Keratinocyte (primary cell): Measurements from ENCODE around the gene OSBPL1A. TPM values are rescaled to one million over a fixed set of nuclear protein-coding genes. Genes with fewer than 3 reads are reported as not detected.

Experiments used
- DNase-seq: peaks from one replicate; pipeline ENCODE4 v3.0.0-alpha.2; 2011; ENCODE audit warnings: low read depth, missing footprints, low spot score
- FAIRE-seq: peaks from 2 replicates; lab custom pipeline; 2011; peaks lifted over from hg19 to GRCh38; lab: Jason Lieb, UNC
- H2AFZ ChIP-seq: 2 replicates; pipeline ENCODE4 v1.6.0; 2012; ENCODE audit warnings: low read length, control low read depth, inconsistent platforms; ENCODE audit not compliant: control insufficient read depth
- H3K27ac ChIP-seq: 2 replicates; pipeline ENCODE4 v1.5.1; 2011; ENCODE audit warnings: low read length; ENCODE audit not compliant: control insufficient read depth, insufficient read depth
- H3K27me3 ChIP-seq: 3 replicates; pipeline ENCODE4 v1.6.0; 2011; ENCODE audit warnings: low read length; ENCODE audit not compliant: control insufficient read depth, insufficient read depth; ENCODE audit errors: extremely low read depth
- H3K36me3 ChIP-seq, 2 experiments: 2 replicates in 1 of 2; 3 replicates in 1 of 2; pipeline ENCODE4 v1.5.1; 2011; ENCODE audit warnings: low read length in 2 of 2, mild to moderate bottlenecking in 1 of 2; ENCODE audit not compliant: control insufficient read depth in 2 of 2, insufficient read depth in 2 of 2; ENCODE audit errors: extremely low read depth in 1 of 2
- H3K4me1 ChIP-seq: 3 replicates; pipeline ENCODE4 v1.5.1; 2011; ENCODE audit warnings: low read length; ENCODE audit not compliant: control insufficient read depth, insufficient read depth; ENCODE audit errors: extremely low read depth
- H3K4me2 ChIP-seq: 3 replicates; pipeline ENCODE4 v1.6.0; 2011; ENCODE audit warnings: low read depth, low read length; ENCODE audit not compliant: control insufficient read depth, insufficient read depth; ENCODE audit errors: extremely low read depth
- H3K4me3 ChIP-seq, 3 experiments: fragments of 200-600 bp in 1 of 3; sonication (generic) in 1 of 3; 2 replicates in 2 of 3; 3 replicates in 1 of 3; pipeline ENCODE4 v1.5.1; 2011 to 2016; ENCODE audit warnings: low read length in 3 of 3, mild to moderate bottlenecking in 3 of 3, control low read depth in 2 of 3, inconsistent platforms in 1 of 3, low read depth in 1 of 3, mixed read lengths in 1 of 3, mixed run types in 1 of 3, moderate library complexity in 1 of 3; ENCODE audit not compliant: control insufficient read depth in 2 of 3, insufficient read depth in 2 of 3; ENCODE audit errors: extremely low read depth in 1 of 3
- H3K79me2 ChIP-seq: 2 replicates; pipeline ENCODE4 v1.6.0; 2012; ENCODE audit warnings: low read length; ENCODE audit not compliant: control insufficient read depth, insufficient read depth
- H3K9ac ChIP-seq: 3 replicates; pipeline ENCODE4 v1.6.0; 2011; ENCODE audit warnings: low read length; ENCODE audit not compliant: control insufficient read depth, insufficient read depth; ENCODE audit errors: extremely low read depth
- H3K9me1 ChIP-seq: 3 replicates; pipeline ENCODE4 v1.6.0; 2011; ENCODE audit warnings: low read length; ENCODE audit not compliant: control insufficient read depth, insufficient read depth; ENCODE audit errors: extremely low read depth
- H3K9me3 ChIP-seq: 2 replicates; pipeline ENCODE4 v1.5.1; 2012; ENCODE audit warnings: low read depth, low read length; ENCODE audit not compliant: control insufficient read depth
- H4K20me1 ChIP-seq: 3 replicates; pipeline ENCODE4 v1.6.0; 2011; ENCODE audit warnings: low read length; ENCODE audit not compliant: control insufficient read depth, insufficient read depth; ENCODE audit errors: extremely low read depth
- CTCF ChIP-seq, 3 experiments: IDR thresholded peaks in 1 of 3; conservative IDR thresholded peaks in 1 of 3; optimal IDR thresholded peaks in 1 of 3; 2 replicates in 2 of 3; 3 replicates in 1 of 3; pipeline versions ENCODE3 to v1.5.1; 2011; ENCODE audit warnings: low read length in 3 of 3, mild to moderate bottlenecking in 3 of 3, moderate library complexity in 2 of 3, control low read depth in 1 of 3, inconsistent platforms in 1 of 3; ENCODE audit not compliant: insufficient read depth in 2 of 3; ENCODE audit errors: extremely low read depth in 1 of 3
- EZH2 ChIP-seq: IDR thresholded peaks from one replicate; pipeline ENCODE4 v1.6.1; 2012; ENCODE audit warnings: inconsistent platforms, mild to moderate bottlenecking, low read length, moderate library complexity
- dilution Hi-C: fragments of 300-500 bp; cut with MboI; formaldehyde crosslinking; loops from one replicate; pipeline ENCODE4 v1.7.0; 2020; ENCODE audit warnings: low sequenced_read_pairs; ENCODE audit not compliant: extremely low pct_ligation_motif_present
- polyA minus RNA-seq, 3 experiments: library from RNA; depleted of rRNA, polyadenylated mRNA; stranded (reverse); fragments of >200 nt; gene quantifications; 1 replicate in 1 of 3; 2 replicates in 1 of 3; 3 replicates in 1 of 3; pipeline ENCODE4 v1.2.3, GENCODE V29; 2011
- polyA plus RNA-seq, 5 experiments: library from polyadenylated mRNA; depleted of rRNA in 3 of 5; stranded (reverse) in 3 of 5; stranded (forward) in 1 of 5; unstranded in 1 of 5; fragments of >200 nt; gene quantifications; 1 replicate in 1 of 5; 2 replicates in 3 of 5; 3 replicates in 1 of 5; pipeline versions ENCODE4 v1.2.1 to v1.2.3, GENCODE V29; 2011 to 2012; ENCODE audit warnings: missing spikeins in 2 of 5, low read depth in 1 of 5, low replicate concordance in 1 of 5

The OSBPL1A gene
- 16.0 to 26.2 TPM (median 17.7 TPM) in 3 replicates for polyA plus RNA-seq
- 148 TPM for polyA plus RNA-seq (2011; ENCODE audit: low read depth)
- polyA plus RNA-seq (2011; cell fraction: cytosol; rRNA removed) = 20.5 and 33.5 TPM in 2 replicates
- polyA plus RNA-seq (2011; cell fraction: nucleus; rRNA removed) = 19.3 and 20.9 TPM in 2 replicates
- polyA plus RNA-seq (2012; ENCODE audit: low replicate concordance) = 17.4 and 34.2 TPM in 2 replicates
- polyA minus RNA-seq = 14.0 to 28.3 TPM (median 27.6 TPM) in 3 replicates
- 19.6 TPM for polyA minus RNA-seq (2011; cell fraction: cytosol; rRNA and poly(A)+ RNA removed)
- polyA minus RNA-seq (2011; cell fraction: nucleus; rRNA and poly(A)+ RNA removed) = 12.1 and 18.3 TPM in 2 replicates

GRCh38 chr18:24397694-24398368 is at the start of gene OSBPL1A:
OSBPL1A (minus strand) TSS chr18:24397824; CDS start chr18:24377533, 20,291 bp downstream.
- H3K36me3 ChIP-seq = no peaks in the 10 kb centered on the region
- peak in 1 of 3 experiments; percentile 29 for TF ChIP-seq CTCF (optimal IDR thresholded peaks at IDR 0.05 in 1 of 3, IDR thresholded peaks at IDR 0.05 in 1 of 3, conservative IDR thresholded peaks at IDR 0.05 in 1 of 3; ENCODE audit: extremely low read depth in 1 of 3, insufficient read depth in 2 of 3, low read length in 3 of 3)
- TF ChIP-seq EZH2 = no peak

GRCh38 chr18:24446953-24447538 is 49.4 kb upstream of the OSBPL1A start:
- no peaks in the 10 kb centered on the region for H3K9me1 ChIP-seq
- no peaks in the 10 kb centered on the region for H3K79me2 ChIP-seq
- H3K9me3 ChIP-seq = no peaks in the 10 kb centered on the region
- H2AFZ ChIP-seq = no peak overlapping the region
- no peak overlapping the region for H3K27ac ChIP-seq
- DNase-seq = no peak
- FAIRE-seq = no peak
- H3K27me3 ChIP-seq = no peaks in the 10 kb centered on the region
- no peaks in the 10 kb centered on the region for H4K20me1 ChIP-seq
- no peak overlapping the region for H3K4me2 ChIP-seq
- H3K4me3 ChIP-seq = no peak overlapping the region
- no peaks in the 10 kb centered on the region for H3K4me1 ChIP-seq
- H3K9ac ChIP-seq = no peak overlapping the region
- dilution Hi-C loops = no loop called here
- TF ChIP-seq EZH2 (no peak), CTCF (optimal IDR thresholded peaks at IDR 0.05 in 1 of 3, IDR thresholded peaks at IDR 0.05 in 1 of 3, conservative IDR thresholded peaks at IDR 0.05 in 1 of 3; ENCODE audit: extremely low read depth in 1 of 3, insufficient read depth in 2 of 3, low read length in 3 of 3) (peak in 1 of 3 experiments; percentile 15)
- peaks cover 8 to 10% of the 10 kb centered on the region in 2 experiments for H3K36me3 ChIP-seq

More at GRCh38 chr18:24397694-24398368, at the start of gene OSBPL1A:
- FAIRE-seq = peak; percentile 69
- Histone ChIP-seq H3K9ac (peak within 1 kb of the TSS; percentile 84), H3K27me3 (no peaks in the 10 kb centered on the region), H3K27ac (peak within 1 kb of the TSS; percentile 86), H3K4me2 (peak within 1 kb of the TSS; percentile 98), H3K4me3 (peak within 1 kb of the TSS; percentile 72 to 90 (median 89)), H4K20me1 (no peaks in the 10 kb centered on the region), H3K9me1 (no peaks in the 10 kb centered on the region), H3K9me3 (no peaks in the 10 kb centered on the region), H2AFZ (peak within 1 kb of the TSS; percentile 99), H3K4me1 (peaks cover 26% of the 10 kb centered on the region), H3K79me2 (no peaks in the 10 kb centered on the region)
- peak; percentile 64 for DNase-seq
- dilution Hi-C loops = no loop called here
